CD4-positive, CD25-positive, alpha-beta regulatory T cell (primary cell): Measurements from ENCODE around the gene DCD. TPM values are rescaled to one million over a fixed set of nuclear protein-coding genes. Genes with fewer than 3 reads are reported as not detected.

Source experiments
- ATAC-seq, 2 donors: fragments of 150-1000 bp; cut with Tn5 transposase; one replicate each; pipeline ENCODE4 v1.10.0; 2021; ENCODE audit warnings: low read depth in 2 of 2, moderate number of reproducible peaks in 2 of 2, moderate library complexity in 1 of 2
- DNase-seq, 3 donors: peaks; one replicate each; pipeline versions ENCODE4 v3.0.0 to v3.0.0-alpha.2; 2012 to 2022; ENCODE audit warnings: mixed read lengths in 1 of 3
- H3K27ac ChIP-seq: one replicate; pipeline ENCODE4 v1.7.0; 2013; ENCODE audit warnings: mild to moderate bottlenecking, low read length; ENCODE audit not compliant: insufficient read depth, poor library complexity, severe bottlenecking
- H3K27me3 ChIP-seq: one replicate; pipeline ENCODE4 v1.7.0; 2013; ENCODE audit warnings: low read length; ENCODE audit not compliant: control insufficient read depth, insufficient read depth
- H3K36me3 ChIP-seq: one replicate; pipeline ENCODE4 v1.7.0; 2013; ENCODE audit warnings: mild to moderate bottlenecking, low read length, moderate library complexity; ENCODE audit not compliant: control insufficient read depth, insufficient read depth
- H3K4me1 ChIP-seq: 2 replicates; pipeline ENCODE4 v1.7.0; 2013; ENCODE audit warnings: mild to moderate bottlenecking, low read length; ENCODE audit not compliant: insufficient read depth, control insufficient read depth, poor library complexity, severe bottlenecking
- H3K4me3 ChIP-seq: one replicate; pipeline ENCODE4 v1.7.0; 2013; ENCODE audit warnings: low read depth, mild to moderate bottlenecking, low read length, moderate library complexity
- H3K9me3 ChIP-seq, 2 experiments: 1 replicate in 1 of 2; 2 replicates in 1 of 2; pipeline ENCODE4 v1.7.0; 2013; ENCODE audit warnings: low read length in 2 of 2, mild to moderate bottlenecking in 1 of 2, moderate library complexity in 1 of 2; ENCODE audit not compliant: control insufficient read depth in 2 of 2
- H3K27ac Mint-ChIP-seq, 3 donors: one replicate each; pipeline ENCODE4 v1.8.0; 2020 to 2022; ENCODE audit warnings: mild to moderate bottlenecking in 3 of 3, mixed read lengths in 3 of 3, moderate library complexity in 2 of 3
- H3K27me3 Mint-ChIP-seq: one replicate; pipeline ENCODE4 v1.8.0; 2022; ENCODE audit warnings: mild to moderate bottlenecking, mixed read lengths
- H3K36me3 Mint-ChIP-seq: one replicate; pipeline ENCODE4 v1.8.0; 2020; ENCODE audit warnings: mixed read lengths
- H3K4me1 Mint-ChIP-seq, 4 donors: one replicate each; pipeline ENCODE4 v1.8.0; 2020 to 2022; ENCODE audit warnings: mixed read lengths in 4 of 4, mild to moderate bottlenecking in 1 of 4
- H3K4me3 Mint-ChIP-seq, 4 donors: one replicate each; pipeline ENCODE4 v1.8.0; 2020 to 2022; ENCODE audit warnings: mild to moderate bottlenecking in 4 of 4, mixed read lengths in 4 of 4, moderate library complexity in 3 of 4
- H3K9me3 Mint-ChIP-seq, 7 donors: one replicate each; pipeline ENCODE4 v1.8.0; 2020 to 2022; ENCODE audit warnings: mixed read lengths in 7 of 7, mild to moderate bottlenecking in 3 of 7, moderate library complexity in 2 of 7
- polyA plus RNA-seq, 4 donors: library from polyadenylated mRNA; unstranded; fragments of 300-500 nt; fragmentation: Illumina TruSeq; gene quantifications; one replicate each; pipeline ENCODE4 v1.2.3, GENCODE V29; 2021
- total RNA-seq: library from RNA; stranded (reverse); gene quantifications from one replicate; pipeline ENCODE4 v1.2.3, GENCODE V29; 2022

The DCD gene
- total and polyA plus RNA-seq, 5 donors from 2014 or later, result not detected

DNA sequence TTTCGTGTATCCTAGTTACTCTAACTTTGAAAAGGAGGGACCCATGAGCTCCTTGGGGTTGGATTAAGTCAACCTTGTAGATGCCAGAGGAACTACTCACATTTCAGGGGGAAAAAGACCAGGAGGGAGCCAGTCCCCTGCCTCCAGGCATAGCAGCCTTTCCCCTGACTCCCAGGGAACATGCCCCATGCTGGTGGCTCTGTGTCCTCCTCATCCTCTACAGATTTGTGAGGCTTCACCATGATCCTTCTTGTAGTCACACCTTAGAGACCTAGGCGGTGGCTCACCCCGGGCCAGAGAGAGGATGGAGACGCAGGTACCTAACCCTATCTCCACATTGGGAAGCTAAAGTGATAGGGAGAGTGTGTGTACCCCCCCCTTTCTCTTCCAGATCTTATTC lies 43.7 kb downstream of the DCD start:
- peaks cover 20% of the 10 kb centered on the region for H3K27me3 Mint-ChIP-seq

DNA sequence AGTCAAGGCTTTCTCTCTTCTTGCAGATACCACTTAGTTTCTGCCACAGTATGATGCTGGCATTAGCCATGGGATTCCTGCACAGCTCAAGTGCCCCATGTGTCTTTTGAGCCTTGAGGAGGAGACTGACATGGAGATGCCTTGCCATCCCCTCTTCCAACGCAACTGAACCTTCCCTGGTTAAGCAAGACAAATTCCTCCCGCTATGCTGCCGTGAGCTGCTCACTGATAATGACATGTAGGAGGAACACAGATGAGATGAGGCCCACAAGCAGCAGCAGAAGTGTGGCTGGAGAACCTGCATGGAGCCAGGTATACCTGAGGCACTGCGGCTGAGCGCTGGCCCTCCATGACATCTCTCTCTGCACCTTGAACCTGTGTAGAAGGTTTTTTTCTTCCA lies 44.3 kb downstream of the DCD start:
- Mint-ChIP-seq H3K27ac (no peak overlapping the region), H3K36me3 (no peaks in the 10 kb centered on the region), H3K9me3 (peaks cover 0 to 2% (median 0%) of the 10 kb centered on the region in 7 donors), H3K4me1 (peaks cover 4 to 6% (median 6%) of the 10 kb centered on the region in 4 donors), H3K27me3 (peaks cover 15% of the 10 kb centered on the region), H3K4me3 (no peak overlapping the region)
- no peak for ATAC-seq
- Histone ChIP-seq H3K36me3 (no peaks in the 10 kb centered on the region), H3K27ac (no peak overlapping the region), H3K27me3 (no peaks in the 10 kb centered on the region), H3K9me3 (no peaks in the 10 kb centered on the region), H3K4me3 (no peak overlapping the region), H3K4me1 (no peaks in the 10 kb centered on the region)
- no peak for DNase-seq

More for the DNA sequence above, 43.7 kb downstream of the DCD start:
- Mint-ChIP-seq H3K4me1 (peaks cover 4 to 6% (median 6%) of the 10 kb centered on the region in 4 donors), H3K27ac (peak overlapping the region in 1 of 3 donors; percentile 77), H3K36me3 (no peaks in the 10 kb centered on the region), H3K9me3 (peaks cover 0 to 2% (median 0%) of the 10 kb centered on the region in 7 donors), H3K4me3 (no peak overlapping the region)
- Histone ChIP-seq H3K4me1 (no peaks in the 10 kb centered on the region), H3K4me3 (no peak overlapping the region), H3K27me3 (no peaks in the 10 kb centered on the region), H3K27ac (no peak overlapping the region), H3K36me3 (no peaks in the 10 kb centered on the region), H3K9me3 (no peaks in the 10 kb centered on the region)
- DNase-seq, result no peak
- no peak for ATAC-seq

DNA sequence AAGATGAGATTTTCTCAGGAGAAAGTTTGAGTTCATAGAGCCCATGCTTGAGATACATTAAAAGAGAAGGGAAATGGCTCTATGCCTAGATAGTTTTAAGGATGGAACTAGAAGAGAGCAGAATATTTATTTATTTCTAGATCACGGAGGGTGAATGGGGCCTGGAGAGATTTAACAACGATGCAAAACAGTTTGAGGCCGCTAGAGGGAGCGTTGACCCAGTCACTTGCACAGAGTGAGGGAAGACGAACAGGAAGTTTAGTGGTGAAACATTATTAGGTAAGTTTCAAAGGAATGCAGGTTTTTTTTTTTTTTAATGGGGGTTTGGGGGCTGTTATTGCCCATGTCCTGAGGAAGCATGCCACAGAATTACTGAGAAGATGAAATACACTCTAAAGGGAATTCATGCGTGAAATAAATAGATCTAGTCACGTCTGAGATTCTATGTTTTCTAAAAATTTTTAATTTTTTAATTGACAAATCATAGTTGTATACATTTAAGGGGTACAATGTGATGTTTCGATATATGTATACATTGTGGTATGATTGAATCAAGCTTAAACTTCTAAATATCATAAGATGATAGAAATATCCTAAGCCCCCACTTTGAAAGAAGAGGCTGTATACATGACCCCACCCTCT lies 44.9 kb downstream of the DCD start:
- H3K4me3 Mint-ChIP-seq, result no peak overlapping the region
- Histone ChIP-seq H3K27ac (no peak overlapping the region), H3K9me3 (no peaks in the 10 kb centered on the region), H3K36me3 (no peaks in the 10 kb centered on the region), H3K4me3 (no peak overlapping the region), H3K4me1 (no peaks in the 10 kb centered on the region), H3K27me3 (no peaks in the 10 kb centered on the region)
- no peaks in the 10 kb centered on the region for H3K9me3 Mint-ChIP-seq
- H3K27me3 Mint-ChIP-seq, result peaks cover 10% of the 10 kb centered on the region
- peaks cover 4 to 6% (median 6%) of the 10 kb centered on the region in 4 donors for H3K4me1 Mint-ChIP-seq
- no peaks in the 10 kb centered on the region for H3K36me3 Mint-ChIP-seq
- H3K27ac Mint-ChIP-seq, result peak overlapping the region in 1 of 3 donors; percentile 88
- ATAC-seq (peak; percentile 85 to 90), DNase-seq (peak; percentile 38 to 77 (median 63))

DNA sequence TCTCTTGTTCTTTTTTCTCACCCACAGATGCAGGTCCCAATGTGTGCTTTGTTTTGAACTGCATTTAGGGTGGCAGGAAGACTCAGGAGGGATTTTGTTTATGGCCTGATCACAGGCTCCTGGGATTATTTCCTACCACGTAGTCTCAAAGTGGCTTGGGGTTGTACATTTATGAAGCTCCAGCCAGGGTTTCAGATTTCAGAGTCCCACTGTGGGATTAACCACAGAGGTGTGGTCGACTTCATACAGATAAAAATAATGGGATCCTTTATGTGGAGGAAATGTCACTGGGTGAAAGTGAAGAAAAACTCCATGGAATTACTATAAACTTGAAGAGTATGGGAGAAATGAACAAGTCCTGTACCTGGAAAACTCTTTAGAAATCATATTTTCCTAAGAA lies 45.5 kb downstream of the DCD start:
- H3K4me3 ChIP-seq, result no peak overlapping the region
- ATAC-seq (no peak), DNase-seq (no peak)
- peaks cover 4 to 6% (median 6%) of the 10 kb centered on the region in 4 donors for H3K4me1 Mint-ChIP-seq
- no peaks in the 10 kb centered on the region for H3K9me3 ChIP-seq
- H3K9me3 Mint-ChIP-seq, result no peaks in the 10 kb centered on the region
- no peaks in the 10 kb centered on the region for H3K36me3 ChIP-seq
- H3K27ac Mint-ChIP-seq, result peak overlapping the region in 1 of 3 donors; percentile 88
- no peaks in the 10 kb centered on the region for H3K4me1 ChIP-seq
- H3K27me3 Mint-ChIP-seq, result peaks cover 11% of the 10 kb centered on the region
- no peaks in the 10 kb centered on the region for H3K36me3 Mint-ChIP-seq
- no peak overlapping the region for H3K4me3 Mint-ChIP-seq
- no peak overlapping the region for H3K27ac ChIP-seq
- H3K27me3 ChIP-seq, result no peaks in the 10 kb centered on the region

DNA sequence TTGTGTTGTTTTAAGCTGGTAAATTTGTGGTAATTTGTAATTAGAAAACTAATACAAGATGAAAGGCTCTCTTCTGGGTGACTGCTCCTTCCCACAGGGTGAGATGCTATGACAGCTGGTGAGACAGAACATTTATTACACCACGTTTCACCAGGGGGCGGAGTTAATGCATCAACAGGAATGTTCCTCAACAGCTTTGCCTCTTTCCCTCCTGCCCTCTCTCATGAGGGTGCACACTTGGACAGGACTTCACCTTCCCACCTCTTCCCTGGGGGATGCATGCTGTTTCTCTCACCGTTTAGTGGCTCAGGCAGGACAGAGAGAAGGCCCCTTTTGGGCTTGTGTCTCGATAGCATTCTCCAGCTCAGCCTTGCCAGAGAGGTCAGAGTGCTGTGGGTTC lies 46.3 kb downstream of the DCD start:
- Mint-ChIP-seq H3K27ac (no peak overlapping the region), H3K27me3 (peaks cover 14% of the 10 kb centered on the region), H3K9me3 (no peaks in the 10 kb centered on the region), H3K36me3 (no peaks in the 10 kb centered on the region), H3K4me1 (peaks cover 4 to 6% (median 6%) of the 10 kb centered on the region in 4 donors), H3K4me3 (no peak overlapping the region)
- DNase-seq (no peak), ATAC-seq (no peak)
- H3K4me3 ChIP-seq, result no peak overlapping the region
- H3K27me3 ChIP-seq, result no peaks in the 10 kb centered on the region
- no peak overlapping the region for H3K27ac ChIP-seq
- H3K36me3 ChIP-seq, result no peaks in the 10 kb centered on the region
- no peaks in the 10 kb centered on the region for H3K9me3 ChIP-seq
- no peaks in the 10 kb centered on the region for H3K4me1 ChIP-seq

DNA sequence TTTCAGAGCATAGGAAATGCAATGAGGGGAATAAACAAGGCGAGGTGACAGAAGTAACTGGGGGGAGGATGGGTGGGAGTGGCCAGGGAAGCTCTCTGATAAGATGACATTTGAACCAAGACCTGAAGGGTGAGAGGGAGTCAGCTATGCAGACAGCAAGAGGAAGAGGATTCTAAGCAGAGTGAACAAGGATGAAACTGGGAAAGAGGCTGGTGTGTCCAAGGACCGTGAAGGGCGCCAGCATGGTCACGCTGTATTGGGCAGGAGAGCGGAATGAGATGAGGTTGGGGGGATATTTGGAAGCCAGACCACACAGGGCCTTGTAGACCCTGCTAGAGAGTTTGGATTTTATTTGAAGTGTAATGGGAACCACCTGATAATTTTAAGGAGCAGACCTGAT lies 49.2 kb downstream of the DCD start:
- ATAC-seq, result no peak
- Histone ChIP-seq H3K27me3 (no peaks in the 10 kb centered on the region), H3K4me3 (no peak overlapping the region), H3K4me1 (no peaks in the 10 kb centered on the region), H3K36me3 (no peaks in the 10 kb centered on the region), H3K27ac (no peak overlapping the region), H3K9me3 (no peaks in the 10 kb centered on the region)
- Mint-ChIP-seq H3K27ac (peak overlapping the region in 1 of 3 donors; percentile 22), H3K9me3 (no peaks in the 10 kb centered on the region), H3K36me3 (no peaks in the 10 kb centered on the region), H3K4me1 (peaks cover 6 to 11% (median 9%) of the 10 kb centered on the region in 4 donors), H3K4me3 (no peak overlapping the region), H3K27me3 (peaks cover 17% of the 10 kb centered on the region)
- DNase-seq, result no peak

DNA sequence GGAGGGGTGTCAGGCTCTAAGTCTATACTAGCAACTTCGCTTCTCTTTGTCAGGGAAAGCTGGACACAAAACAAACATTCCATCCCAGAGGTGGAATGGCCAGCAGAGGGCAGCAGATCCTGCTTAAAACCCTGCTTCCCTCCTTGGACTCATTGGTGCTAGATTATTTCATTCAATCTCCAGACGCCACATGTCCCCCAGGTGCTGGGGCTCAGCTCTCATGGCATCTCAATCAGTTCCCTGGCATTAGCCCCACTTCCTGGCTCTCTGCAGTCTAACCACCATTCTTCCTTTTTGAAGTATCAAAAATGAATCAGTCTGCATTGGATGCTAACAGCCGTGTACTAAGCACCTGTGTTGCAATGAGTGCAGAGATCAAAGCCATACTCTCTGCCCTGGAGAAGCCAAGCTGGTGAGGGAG lies 51.6 kb downstream of the DCD start:
- DNase-seq (peak in 2 of 3 donors; percentile 20 to 42), ATAC-seq (no peak)
- H3K36me3 ChIP-seq, result no peaks in the 10 kb centered on the region
- H3K4me1 ChIP-seq, result no peaks in the 10 kb centered on the region
- Mint-ChIP-seq H3K27ac (no peak overlapping the region), H3K4me3 (no peak overlapping the region), H3K36me3 (no peaks in the 10 kb centered on the region), H3K9me3 (no peaks in the 10 kb centered on the region), H3K4me1 (peaks cover 0 to 5% (median 4%) of the 10 kb centered on the region in 4 donors), H3K27me3 (peaks cover 24% of the 10 kb centered on the region)
- no peaks in the 10 kb centered on the region for H3K27me3 ChIP-seq
- no peak overlapping the region for H3K4me3 ChIP-seq
- no peak overlapping the region for H3K27ac ChIP-seq
- H3K9me3 ChIP-seq, result no peaks in the 10 kb centered on the region

DNA sequence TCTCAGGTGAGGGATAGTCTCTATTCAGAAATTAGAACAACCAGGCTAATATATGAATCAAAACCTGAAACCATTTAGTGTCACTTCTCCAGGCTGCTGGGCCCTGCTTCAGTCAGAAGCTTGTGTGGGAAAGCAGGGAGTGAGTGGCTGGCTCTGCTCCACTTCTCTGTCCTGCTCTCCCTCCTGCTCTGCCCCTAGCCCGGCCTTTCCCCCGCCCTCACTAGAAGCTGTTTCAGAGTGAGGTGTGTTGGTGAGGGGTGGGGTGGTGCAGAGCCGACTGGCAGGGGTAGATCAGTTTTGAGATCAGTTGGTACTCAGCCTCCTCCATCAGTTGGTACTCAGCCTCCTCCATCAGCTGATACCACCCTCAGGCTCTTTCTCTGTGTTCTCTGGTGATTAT lies 52.7 kb downstream of the DCD start:
- no peaks in the 10 kb centered on the region for H3K36me3 Mint-ChIP-seq
- H3K4me3 ChIP-seq, result no peak overlapping the region
- no peak overlapping the region for H3K4me3 Mint-ChIP-seq
- H3K9me3 ChIP-seq, result no peaks in the 10 kb centered on the region
- no peak overlapping the region for H3K27ac Mint-ChIP-seq
- H3K4me1 ChIP-seq, result no peaks in the 10 kb centered on the region
- ATAC-seq, result no peak
- peaks cover 30% of the 10 kb centered on the region for H3K27me3 Mint-ChIP-seq
- peaks cover 0 to 2% (median 0%) of the 10 kb centered on the region in 7 donors for H3K9me3 Mint-ChIP-seq
- H3K36me3 ChIP-seq, result no peaks in the 10 kb centered on the region
- no peaks in the 10 kb centered on the region for H3K27me3 ChIP-seq
- no peak overlapping the region for H3K27ac ChIP-seq
- no peak for DNase-seq
- H3K4me1 Mint-ChIP-seq, result peaks cover 0 to 5% (median 4%) of the 10 kb centered on the region in 4 donors
